GM18951 (cell line): Measurements from ENCODE around the gene CNTNAP5.

Experiments
- POLR2A ChIP-seq: IDR thresholded peaks from 4 replicates; pipeline ENCODE4 v1.6.1; 2011; ENCODE audit warnings: mild to moderate bottlenecking; ENCODE audit not compliant: insufficient read length, insufficient read depth; ENCODE audit errors: extremely low read depth
- in situ Hi-C: fragments of 300-500 bp; cut with MboI; formaldehyde crosslinking; loops from one replicate; pipeline ENCODE4 v1.12.0; 2022; ENCODE audit warnings: low sequenced_read_pairs, mixed read lengths, inconsistent platforms; ENCODE audit not compliant: unreplicated experiment

The CNTNAP5 gene

GRCh38 chr2:124607679-124608078 lies 582.6 kb downstream of the CNTNAP5 start:
- in situ Hi-C loops = no loop called here
- no peak for TF ChIP-seq POLR2A

DNA sequence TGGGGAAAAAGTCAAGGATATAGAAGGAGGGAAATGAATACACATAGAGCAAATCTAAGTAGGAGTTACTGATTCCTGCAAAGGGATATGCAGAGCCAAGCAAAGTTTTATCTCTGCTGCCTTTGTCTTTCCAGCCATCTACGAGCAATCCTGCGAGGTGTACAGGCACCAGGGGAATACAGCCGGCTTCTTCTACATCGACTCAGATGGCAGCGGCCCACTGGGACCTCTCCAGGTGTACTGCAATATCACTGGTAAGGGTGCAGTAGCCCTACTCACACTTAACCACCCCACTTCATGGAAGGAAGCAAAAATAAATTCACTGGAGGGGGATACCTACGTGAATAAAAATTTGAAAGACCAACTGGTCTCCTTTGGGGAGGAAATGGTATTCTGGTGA lies 584.6 kb downstream of the CNTNAP5 start:
- in situ Hi-C loops = no loop called here
- TF ChIP-seq POLR2A = no peak

DNA sequence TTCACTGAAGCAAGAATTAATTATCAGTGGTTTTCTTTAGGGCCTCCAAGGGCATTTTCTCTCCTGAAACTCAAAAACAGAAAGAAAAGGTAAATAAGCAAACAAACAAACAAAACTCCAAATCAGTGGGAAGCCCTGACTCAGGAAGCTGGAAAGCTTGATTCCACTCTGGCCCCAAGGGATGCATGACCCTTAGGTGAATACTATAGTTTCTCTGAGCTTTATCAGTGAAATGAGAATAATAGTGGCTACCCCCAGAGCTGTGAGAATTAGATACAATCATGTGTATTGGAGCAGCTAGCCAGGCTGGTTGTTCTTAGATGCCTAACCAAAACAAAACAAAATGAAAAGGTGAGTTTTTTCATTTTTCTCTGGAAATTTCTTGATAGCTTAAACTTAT lies 585.1 kb downstream of the CNTNAP5 start:
- no peak for TF ChIP-seq POLR2A

DNA sequence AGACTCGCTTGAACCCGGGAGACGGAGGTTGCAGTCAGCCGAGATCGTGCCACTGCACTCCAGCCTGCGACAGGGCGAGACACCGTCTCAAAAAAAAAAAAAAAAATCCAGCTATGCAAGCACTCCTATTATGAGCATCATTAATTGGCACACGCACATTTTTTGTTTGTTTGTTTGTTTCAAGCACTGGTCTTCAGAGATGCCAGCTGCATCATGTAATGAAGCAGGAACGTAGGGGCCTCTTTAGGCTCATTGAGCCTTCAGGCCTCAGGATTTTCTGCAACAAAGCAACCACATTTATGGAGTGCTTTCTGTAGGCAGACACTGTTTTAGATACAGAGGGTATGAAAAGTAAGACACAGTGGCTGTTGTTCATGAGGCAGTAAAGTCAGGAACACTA lies 585.8 kb downstream of the CNTNAP5 start:
- TF ChIP-seq POLR2A = no peak
- in situ Hi-C loops = no loop called here

More for the DNA sequence above, 585.1 kb downstream of the CNTNAP5 start:
- in situ Hi-C loops = no loop called here

GRCh38 chr2:124623560-124623959 lies 598.5 kb downstream of the CNTNAP5 start:
- in situ Hi-C loops = no loop called here

GRCh38 chr2:124625561-124625960 lies 600.5 kb downstream of the CNTNAP5 start:
- in situ Hi-C loops = no loop called here
- TF ChIP-seq POLR2A = no peak

More at GRCh38 chr2:124623560-124623959, 598.5 kb downstream of the CNTNAP5 start:
- no peak for TF ChIP-seq POLR2A

DNA sequence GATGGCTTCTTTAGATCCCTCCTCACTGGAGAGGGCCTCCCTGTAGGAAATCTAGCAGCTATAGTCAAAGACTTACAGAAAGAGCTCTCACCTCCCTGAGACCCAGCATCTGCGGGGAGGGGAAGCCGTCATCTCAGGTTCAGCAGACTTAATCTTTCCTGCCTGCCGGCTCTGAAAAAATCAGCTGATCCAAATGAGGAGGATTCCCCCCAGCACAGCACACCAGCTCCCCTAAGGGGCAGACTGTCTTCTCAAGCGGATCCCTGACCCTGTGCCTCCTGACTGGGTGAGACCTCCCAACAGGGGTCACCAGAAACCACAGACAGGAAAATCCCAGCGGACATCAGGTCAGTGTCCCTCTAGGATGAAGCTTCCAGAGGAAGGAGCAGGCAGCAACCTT lies 601.9 kb downstream of the CNTNAP5 start:
- TF ChIP-seq POLR2A = no peak
- in situ Hi-C loops = no loop called here

DNA sequence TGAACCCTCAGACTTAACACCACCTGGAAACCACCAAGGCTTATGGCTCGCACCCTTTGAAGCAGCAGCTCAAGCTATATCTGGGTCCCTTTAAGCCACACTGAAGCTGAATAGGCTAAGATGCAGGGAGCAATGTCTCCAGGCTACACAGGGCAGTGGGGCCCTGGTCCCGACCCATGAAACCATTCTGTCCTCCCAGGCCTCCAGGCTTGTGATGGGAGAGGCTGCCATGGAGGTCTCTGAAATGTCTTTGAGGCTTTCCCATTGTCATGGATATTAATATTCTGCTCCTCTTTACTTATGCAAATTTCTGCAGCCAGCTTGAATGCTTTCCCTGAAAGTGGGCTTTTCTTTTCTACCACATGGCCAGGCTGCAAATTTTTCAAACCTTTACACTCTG lies 608.7 kb downstream of the CNTNAP5 start:
- in situ Hi-C loops = no loop called here

GRCh38 chr2:124639524-124639923 lies 614.4 kb downstream of the CNTNAP5 start:
- TF ChIP-seq POLR2A = no peak
- in situ Hi-C loops = no loop called here

More for the DNA sequence above, 608.7 kb downstream of the CNTNAP5 start:
- no peak for TF ChIP-seq POLR2A

GRCh38 chr2:124640221-124640750 lies 615.2 kb downstream of the CNTNAP5 start:
- in situ Hi-C loops = no loop called here
- TF ChIP-seq POLR2A = no peak

DNA sequence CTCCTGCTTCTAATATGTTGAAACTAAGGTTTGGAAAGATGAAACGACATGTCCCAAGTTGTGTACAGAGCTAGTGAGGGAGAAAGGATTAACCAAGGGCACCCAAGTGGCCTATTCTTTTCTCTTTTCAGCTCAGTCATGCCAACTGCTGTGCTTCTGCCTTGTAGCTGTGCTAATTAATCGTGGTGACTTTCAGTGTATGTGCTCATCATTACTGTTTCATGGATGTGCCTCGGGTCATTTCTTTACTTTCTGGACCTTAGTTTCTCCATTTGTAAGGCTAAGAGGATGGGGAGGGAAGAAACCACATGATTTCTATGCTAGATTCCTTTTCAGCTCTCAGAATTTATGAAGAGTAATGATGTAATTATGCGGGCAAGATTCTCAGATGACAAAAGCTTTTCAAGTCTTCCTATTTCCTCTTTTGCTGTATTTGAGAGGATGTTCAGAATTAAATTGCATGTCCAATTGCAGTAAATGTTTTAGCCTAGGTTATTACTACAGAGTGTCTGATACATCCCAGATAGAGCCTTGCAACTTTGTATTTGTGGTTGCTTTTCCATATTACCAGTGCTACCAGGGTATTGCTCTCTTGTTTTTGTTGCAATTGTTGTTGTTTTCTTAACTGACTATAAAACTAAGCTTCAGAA lies 621.2 kb downstream of the CNTNAP5 start:
- TF ChIP-seq POLR2A = no peak
- in situ Hi-C loops = no loop called here

- TF ChIP-seq POLR2A = no peak
- in situ Hi-C loops = no loop called here
These were observed 622.2 kb downstream of the CNTNAP5 start for GRCh38 chr2:124647245-124647644.

GRCh38 chr2:124647663-124648062 lies 622.6 kb downstream of the CNTNAP5 start:
- in situ Hi-C loops = no loop called here

DNA sequence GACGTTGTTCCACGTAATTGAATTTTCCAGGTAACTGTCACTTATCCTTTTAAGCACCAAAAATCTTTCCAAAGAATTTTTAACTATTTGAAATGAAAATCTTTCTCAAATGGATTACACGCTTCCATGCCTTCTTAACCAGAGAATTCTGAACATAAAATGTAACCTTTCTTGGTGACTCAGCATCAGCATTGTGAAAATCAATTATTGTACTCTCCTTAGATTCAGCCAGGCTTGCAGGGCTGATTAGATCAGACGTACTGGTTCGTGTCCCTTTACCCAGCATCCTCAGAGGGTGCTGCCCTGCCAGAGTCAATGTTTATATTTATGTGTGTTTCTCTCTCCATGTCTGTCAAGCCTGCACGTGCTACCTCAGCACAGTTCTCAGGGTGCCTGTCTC lies 623.9 kb downstream of the CNTNAP5 start:
- no peak for TF ChIP-seq POLR2A
- in situ Hi-C loops = no loop called here

More at GRCh38 chr2:124647663-124648062, 622.6 kb downstream of the CNTNAP5 start:
- no peak for TF ChIP-seq POLR2A
